WTC11 (cell line): Measurements from ENCODE around the gene PLXDC1. TPM values are rescaled to one million over a fixed set of nuclear protein-coding genes. Genes with fewer than 3 reads are reported as not detected.

Experiments
- ATAC-seq: fragments of 200-7000 bp; cut with Tn5 transposase; 2 replicates; pipeline ENCODE4 v1.10.0; 2021; ENCODE audit warnings: mild to moderate bottlenecking, moderate library complexity
- CTCF ChIA-PET: fragments of 300-600 bp; sonication (Branson Sonifier 250); formaldehyde crosslinking; loops from one replicate; lab custom pipeline; 2021; ENCODE audit warnings: antibody characterized with exemption; lab: Charles Lee
- POLR2A ChIA-PET: fragments of 350-600 bp; sonication (Branson Sonifier 250); formaldehyde crosslinking; loops from one replicate; lab custom pipeline; 2021; ENCODE audit warnings: antibody characterized with exemption; lab: Charles Lee
- DNase-seq: peaks from one replicate; pipeline ENCODE4 v3.0.0; 2021; ENCODE audit warnings: low spot score
- H3K27ac Mint-ChIP-seq: 2 replicates; pipeline ENCODE4 v1.8.0; 2021; ENCODE audit warnings: mixed read lengths
- H3K27me3 Mint-ChIP-seq: 2 replicates; pipeline ENCODE4 v1.8.0; 2021; ENCODE audit warnings: low read depth, mild to moderate bottlenecking, moderate library complexity, mixed read lengths
- H3K36me3 Mint-ChIP-seq: 2 replicates; pipeline ENCODE4 v1.8.0; 2021; ENCODE audit warnings: mixed read lengths
- H3K4me1 Mint-ChIP-seq: 2 replicates; pipeline ENCODE4 v1.8.0; 2022; ENCODE audit warnings: mixed read lengths
- H3K4me3 Mint-ChIP-seq: 2 replicates; pipeline ENCODE4 v1.8.0; 2021; ENCODE audit warnings: mild to moderate bottlenecking, moderate library complexity, mixed read lengths
- H3K9me3 Mint-ChIP-seq: 2 replicates; pipeline ENCODE4 v1.8.0; 2021; ENCODE audit warnings: mixed read lengths
- ATF3 ChIP-seq: sonication (generic); formaldehyde crosslinking; conservative IDR thresholded peaks from 2 replicates; pipeline ENCODE4 v1.8.1; 2022; ENCODE audit warnings: mild to moderate bottlenecking, missing genetic modification reagents
- ATF6 ChIP-seq: sonication (generic); formaldehyde crosslinking; IDR thresholded peaks from 2 replicates; pipeline ENCODE4 v1.8.1; 2023; ENCODE audit warnings: mild to moderate bottlenecking, missing genetic modification reagents
- CREB1 ChIP-seq: sonication (generic); formaldehyde crosslinking; IDR thresholded peaks from 2 replicates; pipeline ENCODE4 v1.8.0; 2023; ENCODE audit warnings: mild to moderate bottlenecking, missing genetic modification reagents
- ELF4 ChIP-seq: sonication (generic); formaldehyde crosslinking; IDR thresholded peaks from 2 replicates; pipeline ENCODE4 v1.8.1; 2022; ENCODE audit warnings: low read depth, mild to moderate bottlenecking, moderate library complexity, missing genetic modification reagents
- ETV6 ChIP-seq: sonication (generic); formaldehyde crosslinking; IDR thresholded peaks from 2 replicates; pipeline ENCODE4 v1.8.1; 2022; ENCODE audit warnings: mild to moderate bottlenecking, missing genetic modification reagents
- FOXK1 ChIP-seq: sonication (generic); formaldehyde crosslinking; IDR thresholded peaks from 2 replicates; pipeline ENCODE4 v1.8.0; 2022; ENCODE audit warnings: mild to moderate bottlenecking, moderate library complexity, missing genetic modification reagents
- HMGA2 ChIP-seq: fragments of 250-450 bp; sonication (Bioruptor Pico); IDR thresholded peaks from 2 replicates; pipeline ENCODE4 v1.4.0; 2021; ENCODE audit warnings: mild to moderate bottlenecking, moderate library complexity
- JUN ChIP-seq: sonication (generic); formaldehyde crosslinking; IDR thresholded peaks from 2 replicates; pipeline ENCODE4 v1.8.0; 2023; ENCODE audit warnings: mild to moderate bottlenecking, missing genetic modification reagents
- SOX15 ChIP-seq: fragments of 250-450 bp; sonication (Bioruptor Pico); IDR thresholded peaks from 2 replicates; pipeline ENCODE4 v1.9.0; 2021; ENCODE audit warnings: mild to moderate bottlenecking
- STAT6 ChIP-seq: sonication (generic); formaldehyde crosslinking; conservative IDR thresholded peaks from 2 replicates; pipeline ENCODE4 v1.8.1; 2023; ENCODE audit warnings: mild to moderate bottlenecking, low read depth, missing genetic modification reagents, moderate library complexity
- TP53 ChIP-seq: sonication (generic); formaldehyde crosslinking; IDR thresholded peaks from 2 replicates; pipeline ENCODE4 v1.8.1; 2023; ENCODE audit warnings: mild to moderate bottlenecking, missing genetic modification reagents
- ZBTB21 ChIP-seq: sonication (generic); formaldehyde crosslinking; IDR thresholded peaks from 2 replicates; pipeline ENCODE4 v1.8.1; 2023; ENCODE audit warnings: mild to moderate bottlenecking, missing genetic modification reagents, borderline replicate concordance
- ZMAT4 ChIP-seq: fragments of 250-450 bp; sonication (Bioruptor Pico); IDR thresholded peaks from 2 replicates; pipeline ENCODE4 v1.9.0; 2021; ENCODE audit warnings: mild to moderate bottlenecking
- ZNF138 ChIP-seq: sonication (generic); formaldehyde crosslinking; conservative IDR thresholded peaks from 2 replicates; pipeline ENCODE4 v1.8.1; 2022; ENCODE audit warnings: mild to moderate bottlenecking, moderate library complexity, missing genetic modification reagents
- ZNF416 ChIP-seq: fragments of 250-450 bp; sonication (Bioruptor Pico); IDR thresholded peaks from 2 replicates; pipeline ENCODE4 v1.9.0; 2021; ENCODE audit warnings: mild to moderate bottlenecking, inconsistent platforms
- ZNF425 ChIP-seq: fragments of 250-450 bp; sonication (Bioruptor Pico); conservative IDR thresholded peaks from 2 replicates; pipeline ENCODE4 v1.9.0; 2021; ENCODE audit warnings: mild to moderate bottlenecking
- ZNF671 ChIP-seq: fragments of 250-450 bp; sonication (Bioruptor Pico); IDR thresholded peaks from 2 replicates; pipeline ENCODE4 v1.8.0; 2021; ENCODE audit warnings: mild to moderate bottlenecking
- total RNA-seq: library from RNA; stranded (reverse); gene quantifications from 3 replicates; pipeline ENCODE4 v1.2.3, GENCODE V29; 2021
- TF ChIP-seq, protein P1 (sequence below): sonication (generic); formaldehyde crosslinking; IDR thresholded peaks from 2 replicates; pipeline ENCODE4 v1.8.1; 2023; ENCODE audit warnings: mild to moderate bottlenecking, missing genetic modification reagents, borderline replicate concordance
- TF ChIP-seq, protein P2 (sequence below): sonication (generic); formaldehyde crosslinking; IDR thresholded peaks from 2 replicates; pipeline ENCODE4 v1.8.0; 2022; ENCODE audit warnings: mild to moderate bottlenecking, missing genetic modification reagents
- TF ChIP-seq, protein P3 (sequence below): sonication (generic); formaldehyde crosslinking; IDR thresholded peaks from 2 replicates; pipeline ENCODE4 v1.8.1; 2022; ENCODE audit warnings: mild to moderate bottlenecking, moderate library complexity, missing genetic modification reagents

The PLXDC1 gene
- total RNA-seq, 1 experiment from 2014 or later, result 5.4 TPM

DNA sequence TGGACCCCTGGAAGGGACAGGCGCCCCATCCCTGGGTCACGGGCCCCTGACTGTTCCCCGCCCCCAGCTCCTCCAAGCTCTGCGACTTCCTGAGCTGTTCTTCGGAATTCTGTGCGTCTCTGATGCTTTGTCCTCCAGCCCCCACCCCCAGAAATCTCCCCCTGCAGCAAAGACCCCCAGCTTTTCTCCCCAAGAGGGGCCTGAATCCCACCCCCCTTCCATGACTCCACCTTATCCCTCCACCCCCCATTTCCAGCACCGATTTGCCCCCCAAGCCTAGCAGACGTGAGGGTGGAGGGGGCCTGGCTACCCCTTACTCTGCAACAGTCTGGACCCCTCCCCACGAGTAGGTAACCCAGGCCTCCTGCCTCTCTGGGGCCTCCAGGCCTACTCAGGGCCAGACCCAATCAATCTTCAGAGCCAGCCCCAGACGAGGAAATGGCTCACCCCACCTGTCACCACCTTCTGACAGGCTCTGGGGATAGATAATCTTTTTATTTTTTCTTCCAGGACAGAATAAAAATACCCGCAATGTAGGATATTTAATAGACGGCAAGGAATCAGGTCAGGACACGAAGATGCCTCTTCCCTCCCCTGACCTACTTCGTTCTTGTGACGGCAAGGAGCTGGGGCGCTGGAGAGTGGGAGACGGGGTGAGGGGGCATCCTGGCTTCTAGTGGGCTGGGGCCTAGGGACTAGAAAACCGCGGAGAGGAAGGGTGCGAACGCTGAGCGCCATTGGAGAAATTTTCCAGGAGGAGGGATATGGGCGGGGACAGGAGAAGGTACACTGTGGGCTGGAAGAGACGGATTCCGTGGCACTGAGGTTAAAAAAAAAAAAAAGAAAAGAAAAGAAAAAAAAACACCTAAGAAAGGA lies 744 bp upstream of the PLXDC1 start (continued):
- TF ChIP-seq ELF4 (CRISPR knock-in tag) (no peak), ETV6 (no peak), ZNF416 (CRISPR knock-in tag) (no peak), HMGA2 (CRISPR knock-in tag) (no peak)
- TF ChIP-seq, protein P1, sequence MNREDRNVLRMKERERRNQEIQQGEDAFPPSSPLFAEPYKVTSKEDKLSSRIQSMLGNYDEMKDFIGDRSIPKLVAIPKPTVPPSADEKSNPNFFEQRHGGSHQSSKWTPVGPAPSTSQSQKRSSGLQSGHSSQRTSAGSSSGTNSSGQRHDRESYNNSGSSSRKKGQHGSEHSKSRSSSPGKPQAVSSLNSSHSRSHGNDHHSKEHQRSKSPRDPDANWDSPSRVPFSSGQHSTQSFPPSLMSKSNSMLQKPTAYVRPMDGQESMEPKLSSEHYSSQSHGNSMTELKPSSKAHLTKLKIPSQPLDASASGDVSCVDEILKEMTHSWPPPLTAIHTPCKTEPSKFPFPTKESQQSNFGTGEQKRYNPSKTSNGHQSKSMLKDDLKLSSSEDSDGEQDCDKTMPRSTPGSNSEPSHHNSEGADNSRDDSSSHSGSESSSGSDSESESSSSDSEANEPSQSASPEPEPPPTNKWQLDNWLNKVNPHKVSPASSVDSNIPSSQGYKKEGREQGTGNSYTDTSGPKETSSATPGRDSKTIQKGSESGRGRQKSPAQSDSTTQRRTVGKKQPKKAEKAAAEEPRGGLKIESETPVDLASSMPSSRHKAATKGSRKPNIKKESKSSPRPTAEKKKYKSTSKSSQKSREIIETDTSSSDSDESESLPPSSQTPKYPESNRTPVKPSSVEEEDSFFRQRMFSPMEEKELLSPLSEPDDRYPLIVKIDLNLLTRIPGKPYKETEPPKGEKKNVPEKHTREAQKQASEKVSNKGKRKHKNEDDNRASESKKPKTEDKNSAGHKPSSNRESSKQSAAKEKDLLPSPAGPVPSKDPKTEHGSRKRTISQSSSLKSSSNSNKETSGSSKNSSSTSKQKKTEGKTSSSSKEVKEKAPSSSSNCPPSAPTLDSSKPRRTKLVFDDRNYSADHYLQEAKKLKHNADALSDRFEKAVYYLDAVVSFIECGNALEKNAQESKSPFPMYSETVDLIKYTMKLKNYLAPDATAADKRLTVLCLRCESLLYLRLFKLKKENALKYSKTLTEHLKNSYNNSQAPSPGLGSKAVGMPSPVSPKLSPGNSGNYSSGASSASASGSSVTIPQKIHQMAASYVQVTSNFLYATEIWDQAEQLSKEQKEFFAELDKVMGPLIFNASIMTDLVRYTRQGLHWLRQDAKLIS (CRISPR knock-in tag), result no peak
- TF ChIP-seq, protein P2, sequence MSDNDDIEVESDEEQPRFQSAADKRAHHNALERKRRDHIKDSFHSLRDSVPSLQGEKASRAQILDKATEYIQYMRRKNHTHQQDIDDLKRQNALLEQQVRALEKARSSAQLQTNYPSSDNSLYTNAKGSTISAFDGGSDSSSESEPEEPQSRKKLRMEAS (CRISPR knock-in tag), result no peak

DNA sequence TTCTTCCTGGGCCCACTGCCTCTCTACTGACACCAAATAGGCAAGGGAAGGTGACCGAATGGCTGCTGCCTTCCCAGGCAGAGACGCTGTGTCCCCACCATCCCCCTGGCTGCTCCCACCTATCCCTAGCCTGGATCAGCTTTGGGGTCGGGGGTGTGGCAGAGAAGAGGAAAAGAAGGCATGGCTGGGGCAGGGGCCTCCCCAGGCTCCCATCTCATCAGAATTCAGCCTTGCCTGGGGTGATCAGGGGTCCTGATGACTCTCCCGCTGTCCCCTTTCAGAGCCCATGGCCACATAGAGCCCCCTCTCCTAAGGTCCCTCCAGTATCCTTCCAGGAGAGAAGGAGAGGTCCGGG lies 665 bp downstream of the PLXDC1 start:
- ChIA-PET POLR2A (no interaction called here), CTCF (interaction anchor here (1.0 to 6.8 kb wide), 5 partner anchors 15 to 167 kb away, joined by 5 to 191 read pairs (median 84); partner anchors contain the start of gene ARL5C)
- H3K36me3 Mint-ChIP-seq, result 0 out of 2 replicates have a peak, but pooled peaks cover 2% of the 10 kb centered on the region
- H3K9me3 Mint-ChIP-seq, result no peaks in the 10 kb centered on the region
- peak overlapping the region; percentile 78 for H3K4me3 Mint-ChIP-seq
- peaks cover 43% of the 10 kb centered on the region for H3K27me3 Mint-ChIP-seq
- no peak overlapping the region for H3K27ac Mint-ChIP-seq
- H3K4me1 Mint-ChIP-seq, result peaks cover 16% of the 10 kb centered on the region
- DNase-seq (peak; percentile 19), ATAC-seq (no peak)
- TF ChIP-seq JUN (CRISPR knock-in tag) (no peak), HMGA2 (CRISPR knock-in tag) (no peak), SOX15 (no peak), FOXK1 (CRISPR knock-in tag) (no peak), TP53 (CRISPR knock-in tag) (no peak), CREB1 (CRISPR knock-in tag) (no peak), ZNF138 (CRISPR knock-in tag) (no peak), ATF3 (CRISPR knock-in tag) (no peak), ZNF425 (no peak), ZBTB21 (no peak), ZNF671 (CRISPR knock-in tag) (no peak), ATF6 (CRISPR knock-in tag) (no peak), ZMAT4 (CRISPR knock-in tag) (no peak), STAT6 (no peak)
- TF ChIP-seq, protein P3, sequence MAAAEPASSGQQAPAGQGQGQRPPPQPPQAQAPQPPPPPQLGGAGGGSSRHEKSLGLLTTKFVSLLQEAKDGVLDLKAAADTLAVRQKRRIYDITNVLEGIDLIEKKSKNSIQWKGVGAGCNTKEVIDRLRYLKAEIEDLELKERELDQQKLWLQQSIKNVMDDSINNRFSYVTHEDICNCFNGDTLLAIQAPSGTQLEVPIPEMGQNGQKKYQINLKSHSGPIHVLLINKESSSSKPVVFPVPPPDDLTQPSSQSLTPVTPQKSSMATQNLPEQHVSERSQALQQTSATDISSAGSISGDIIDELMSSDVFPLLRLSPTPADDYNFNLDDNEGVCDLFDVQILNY, result no peak
